BE2C (cell line): ENCODE results near the gene TUBA8. TPM values are rescaled to one million over a fixed set of nuclear protein-coding genes. Genes with fewer than 3 reads are reported as not detected.
A peak's percentile ranks its signal among the peaks of the same experiment; 100 is the strongest.
"Not testable (repeated sequence)": the region's sequence is repeated elsewhere in the genome, so short reads cannot be mapped to it uniquely, and the experiment has no call there.

Experiments
- DNase-seq: peaks from one replicate; pipeline ENCODE4 v3.0.0-alpha.2; 2020
- H3K27me3 ChIP-seq: fragments of 250-450 bp; sonication (Bioruptor Pico); 2 replicates; pipeline ENCODE4 v1.5.1; 2020; ENCODE audit warnings: mild to moderate bottlenecking
- H3K36me3 ChIP-seq: fragments of 250-450 bp; sonication (Bioruptor Pico); 2 replicates; pipeline ENCODE4 v1.5.1; 2020; ENCODE audit warnings: mild to moderate bottlenecking
- H3K4me1 ChIP-seq: fragments of 250-450 bp; sonication (Bioruptor Pico); 2 replicates; pipeline ENCODE4 v1.5.1; 2020
- H3K4me3 ChIP-seq: 2 replicates; pipeline ENCODE4 v1.5.1; 2011; ENCODE audit warnings: low read depth, low read length
- H3K9me3 ChIP-seq: fragments of 250-450 bp; sonication (Bioruptor Pico); 2 replicates; pipeline ENCODE4 v1.5.1; 2020
- polyA plus RNA-seq: library from polyadenylated mRNA; unstranded; fragments of >200 nt; gene quantifications from one replicate; pipeline ENCODE4 v1.2.1, GENCODE V29; 2012; ENCODE audit warnings: low read depth, missing spikeins; ENCODE audit not compliant: insufficient read length, insufficient read depth
- TF ChIP-seq, protein P1 (sequence below): IDR thresholded peaks from 2 replicates; pipeline ENCODE4 v1.5.1; 2012; ENCODE audit warnings: mild to moderate bottlenecking, low read depth, low read length

The TUBA8 gene
- 1.9 TPM for polyA plus RNA-seq

DNA sequence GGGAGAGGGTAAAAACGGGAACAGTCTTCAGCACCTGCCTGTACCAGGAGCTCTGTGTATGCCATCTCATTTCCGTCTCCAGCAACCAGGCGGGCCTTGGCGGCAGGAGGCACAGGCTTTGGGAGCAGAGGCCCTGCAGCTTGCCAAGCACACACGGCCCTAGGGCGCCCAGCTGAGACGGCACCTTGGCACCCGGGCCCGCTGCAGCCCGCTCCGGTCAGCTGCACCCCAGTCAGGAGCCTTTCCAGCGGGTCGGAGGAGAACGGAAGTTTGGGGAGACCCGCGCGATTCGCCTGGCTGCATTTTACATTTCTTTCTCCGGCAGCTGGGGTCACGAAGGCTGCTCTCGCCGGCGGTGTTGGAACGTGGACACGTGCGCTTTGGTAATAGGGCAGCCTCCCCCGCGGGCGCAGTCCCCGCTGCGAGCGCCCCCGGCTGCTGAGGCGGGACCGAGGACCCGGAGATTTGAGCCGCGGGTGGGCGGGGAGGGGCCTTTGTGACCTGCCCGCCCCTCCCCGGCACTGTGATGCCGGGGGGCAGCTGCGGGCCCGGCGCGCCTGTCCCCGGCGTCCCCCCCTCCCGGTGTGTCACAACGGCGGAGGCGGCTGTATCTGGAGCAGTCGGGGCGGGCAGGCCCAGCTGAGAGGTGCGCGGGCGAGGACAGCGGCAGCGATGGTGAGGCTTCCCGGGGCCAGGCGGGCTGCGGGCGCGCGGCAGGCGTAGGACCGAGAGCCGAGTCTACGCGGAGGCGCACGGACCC, at the start of gene TUBA8:
Gene TUBA8, plus strand, starts transcription at position 616 of the 760 bp plus-strand sequence. Its CDS starts 57 bp downstream, at position 673.
- Histone ChIP-seq H3K4me3 (peak within 1 kb of the TSS; percentile 20), H3K9me3 (no peaks in the 10 kb centered on the region), H3K36me3 (no peaks in the 10 kb centered on the region), H3K4me1 (no peaks in the 10 kb centered on the region), H3K27me3 (peaks cover 28% of the 10 kb centered on the region)
- DNase-seq, result peak; percentile 40
- TF ChIP-seq, protein P1, sequence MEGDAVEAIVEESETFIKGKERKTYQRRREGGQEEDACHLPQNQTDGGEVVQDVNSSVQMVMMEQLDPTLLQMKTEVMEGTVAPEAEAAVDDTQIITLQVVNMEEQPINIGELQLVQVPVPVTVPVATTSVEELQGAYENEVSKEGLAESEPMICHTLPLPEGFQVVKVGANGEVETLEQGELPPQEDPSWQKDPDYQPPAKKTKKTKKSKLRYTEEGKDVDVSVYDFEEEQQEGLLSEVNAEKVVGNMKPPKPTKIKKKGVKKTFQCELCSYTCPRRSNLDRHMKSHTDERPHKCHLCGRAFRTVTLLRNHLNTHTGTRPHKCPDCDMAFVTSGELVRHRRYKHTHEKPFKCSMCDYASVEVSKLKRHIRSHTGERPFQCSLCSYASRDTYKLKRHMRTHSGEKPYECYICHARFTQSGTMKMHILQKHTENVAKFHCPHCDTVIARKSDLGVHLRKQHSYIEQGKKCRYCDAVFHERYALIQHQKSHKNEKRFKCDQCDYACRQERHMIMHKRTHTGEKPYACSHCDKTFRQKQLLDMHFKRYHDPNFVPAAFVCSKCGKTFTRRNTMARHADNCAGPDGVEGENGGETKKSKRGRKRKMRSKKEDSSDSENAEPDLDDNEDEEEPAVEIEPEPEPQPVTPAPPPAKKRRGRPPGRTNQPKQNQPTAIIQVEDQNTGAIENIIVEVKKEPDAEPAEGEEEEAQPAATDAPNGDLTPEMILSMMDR, result no peak

DNA sequence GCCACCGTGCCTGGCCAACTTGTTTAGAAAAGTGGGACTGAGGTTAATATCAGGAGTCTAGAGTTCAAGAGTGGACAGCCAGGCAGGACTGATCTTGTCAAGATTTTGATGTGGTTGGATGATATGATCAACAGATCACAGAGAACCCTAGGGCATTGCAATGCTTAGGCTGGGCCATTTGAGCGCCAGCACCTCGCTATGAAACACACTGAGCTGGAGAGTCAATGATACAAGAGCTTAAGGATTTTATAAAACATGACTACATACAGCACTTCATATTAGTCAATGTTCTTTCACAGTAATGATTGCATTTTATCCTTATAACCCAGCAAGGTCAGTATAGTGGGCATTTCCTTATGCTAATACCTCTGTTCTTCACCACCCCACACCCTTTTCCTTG, 48.2 kb upstream of the TUBA8 start:
- H3K4me1 ChIP-seq, result no peaks in the 10 kb centered on the region
- H3K36me3 ChIP-seq, result no peaks in the 10 kb centered on the region
- TF ChIP-seq, protein P1, result no peak
- no peaks in the 10 kb centered on the region for H3K9me3 ChIP-seq
- H3K27me3 ChIP-seq, result no peaks in the 10 kb centered on the region
- no peak for DNase-seq
- H3K4me3 ChIP-seq, result no peak overlapping the region

DNA sequence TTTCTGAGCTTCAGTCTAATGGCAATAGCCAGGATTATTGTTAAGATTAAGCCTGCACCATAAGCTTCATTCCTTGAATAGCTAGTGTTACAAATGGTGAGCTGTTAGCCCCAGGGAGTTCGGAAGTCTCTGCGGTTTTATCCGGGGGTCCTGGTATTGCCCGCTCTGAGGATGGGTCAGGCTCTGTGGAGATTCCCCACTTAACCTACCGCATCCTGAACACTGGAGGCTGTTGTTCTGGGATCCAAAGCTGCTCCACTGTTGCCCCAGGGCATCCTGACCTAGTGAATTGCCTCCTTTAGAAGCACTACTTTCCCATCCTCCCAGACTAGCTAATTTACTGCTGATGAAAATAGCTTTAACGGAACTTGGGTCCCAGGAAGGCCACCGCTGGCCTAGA, 47.3 kb upstream of the TUBA8 start:
- no peak overlapping the region for H3K4me3 ChIP-seq
- H3K36me3 ChIP-seq, result no peaks in the 10 kb centered on the region
- no peak for DNase-seq
- H3K4me1 ChIP-seq, result no peaks in the 10 kb centered on the region
- no peaks in the 10 kb centered on the region for H3K9me3 ChIP-seq
- no peaks in the 10 kb centered on the region for H3K27me3 ChIP-seq
- TF ChIP-seq, protein P1, result no peak

DNA sequence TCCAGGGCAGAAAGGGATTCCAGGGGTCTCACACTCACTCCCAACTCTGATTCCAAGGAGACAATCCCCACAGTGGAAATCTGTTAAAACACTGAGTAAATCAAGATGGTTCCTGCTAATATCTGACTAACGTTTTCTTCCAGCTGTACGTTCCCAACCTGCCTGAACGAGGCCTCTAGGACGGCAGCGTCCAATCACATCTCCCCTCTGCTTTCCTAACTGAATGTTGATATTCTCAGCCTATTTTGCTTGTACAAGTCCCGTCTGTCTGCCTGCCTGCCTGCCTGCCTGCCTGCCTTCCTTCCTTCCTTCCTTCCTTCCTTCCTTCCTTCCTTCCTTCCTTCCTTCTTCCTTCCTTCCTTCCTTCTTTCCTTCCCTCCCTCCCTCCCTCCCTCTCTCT, 46.9 kb upstream of the TUBA8 start:
- H3K4me3 ChIP-seq, result not testable (repeated sequence)

DNA sequence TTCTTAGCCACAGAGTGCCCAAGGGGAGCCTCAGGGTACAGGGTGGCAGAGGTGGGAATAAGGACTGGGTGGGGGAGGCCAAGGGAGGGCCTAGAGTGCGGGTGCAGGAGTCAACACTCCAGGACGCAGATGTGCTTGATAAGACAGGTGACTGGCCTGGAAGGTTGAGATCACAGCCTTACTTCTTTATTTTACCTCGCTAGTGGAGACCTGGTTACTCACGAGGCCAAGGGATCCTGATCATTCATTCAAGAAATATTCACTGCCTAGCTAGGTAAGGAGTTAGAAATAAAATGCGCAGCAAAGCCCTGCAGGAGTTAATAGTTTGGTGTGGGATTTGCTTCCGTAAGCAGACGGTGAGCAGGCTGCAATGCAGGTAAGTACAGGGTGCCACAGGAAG, 46.0 kb upstream of the TUBA8 start:
- Histone ChIP-seq H3K27me3 (no peaks in the 10 kb centered on the region), H3K4me3 (no peak overlapping the region), H3K36me3 (no peaks in the 10 kb centered on the region), H3K4me1 (no peaks in the 10 kb centered on the region), H3K9me3 (no peaks in the 10 kb centered on the region)
- TF ChIP-seq, protein P1, result no peak
- no peak for DNase-seq

More for the DNA sequence above, 46.9 kb upstream of the TUBA8 start:
- H3K9me3 ChIP-seq, H3K36me3 ChIP-seq, DNase-seq, H3K27me3 ChIP-seq, H3K4me1 ChIP-seq: not testable (repeated sequence)

DNA sequence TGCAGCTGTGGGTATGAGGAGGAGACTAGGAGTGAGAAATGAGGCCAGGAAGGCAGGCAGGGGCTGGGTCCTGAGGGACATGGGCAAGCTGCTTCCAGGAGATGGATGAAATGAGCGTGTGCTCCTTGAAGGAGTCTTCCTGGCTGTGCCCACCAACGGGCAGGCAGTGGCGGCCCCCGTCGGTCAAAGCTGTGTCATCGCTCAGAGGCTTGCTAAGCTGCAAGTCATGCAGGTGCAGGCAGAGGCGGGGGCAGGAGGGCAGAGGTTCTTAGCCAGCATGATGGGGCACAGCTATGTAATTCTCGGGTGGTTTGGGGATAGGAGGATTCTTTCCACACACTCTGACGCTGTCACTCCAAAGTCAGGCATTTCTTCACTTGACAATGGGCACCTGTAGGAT, 45.4 kb upstream of the TUBA8 start:
- Histone ChIP-seq H3K4me1 (no peaks in the 10 kb centered on the region), H3K4me3 (no peak overlapping the region), H3K36me3 (no peaks in the 10 kb centered on the region), H3K27me3 (no peaks in the 10 kb centered on the region), H3K9me3 (no peaks in the 10 kb centered on the region)
- TF ChIP-seq, protein P1, result no peak
- no peak for DNase-seq
